Activated naive CD8-positive, alpha-beta T cell treated with anti-CD3 and anti-CD28 coated beads, Interleukin-2, amount 50 U/mL, for 16 hours (primary cell): ENCODE results near the gene CMIP.

ENCODE experiments used
- DNase-seq: peaks from one replicate; pipeline ENCODE4 v3.0.0-alpha.2; 2020; ENCODE audit warnings: low read depth, low spot score

The CMIP gene

GRCh38 chr16:81621496-81621895, 176.9 kb downstream of the CMIP start:
- no peak for DNase-seq

GRCh38 chr16:81623365-81624102, 178.9 kb downstream of the CMIP start:
- DNase-seq, result peak; percentile 29

- DNase-seq, result no peak
Measured at GRCh38 chr16:81624403-81624759, 179.8 kb downstream of the CMIP start.

GRCh38 chr16:81624760-81625543, 180.3 kb downstream of the CMIP start:
- no peak for DNase-seq

GRCh38 chr16:81625544-81626153, 181.0 kb downstream of the CMIP start:
- DNase-seq, result no peak

GRCh38 chr16:81626181-81626674, 181.6 kb downstream of the CMIP start:
- DNase-seq, result no peak

- DNase-seq, result no peak
Measured at GRCh38 chr16:81627024-81627423, 182.4 kb downstream of the CMIP start.

- no peak for DNase-seq
Measured at GRCh38 chr16:81627729-81628244, 183.2 kb downstream of the CMIP start.

- no peak for DNase-seq
Measured at GRCh38 chr16:81629034-81629802, 184.6 kb downstream of the CMIP start.

- DNase-seq, result no peak
Measured at GRCh38 chr16:81629896-81630634, 185.5 kb downstream of the CMIP start.

GRCh38 chr16:81630635-81631031, 186.0 kb downstream of the CMIP start:
- DNase-seq, result no peak

GRCh38 chr16:81632392-81633146, 188.0 kb downstream of the CMIP start:
- DNase-seq, result peak; percentile 52

GRCh38 chr16:81633147-81633619, 188.6 kb downstream of the CMIP start:
- no peak for DNase-seq

- no peak for DNase-seq
Measured at GRCh38 chr16:81633680-81634379, 189.2 kb downstream of the CMIP start.

- DNase-seq, result no peak
Measured at GRCh38 chr16:81634380-81635062, 189.9 kb downstream of the CMIP start.

GRCh38 chr16:81635063-81635937, 190.7 kb downstream of the CMIP start:
- no peak for DNase-seq

- DNase-seq, result no peak
Measured at GRCh38 chr16:81636298-81636993, 191.8 kb downstream of the CMIP start.
